ENCODE data around the gene MGAT4A. TPM values are rescaled to one million over a fixed set of nuclear protein-coding genes. Genes with fewer than 3 reads are reported as not detected.

The MGAT4A gene
- total and polyA plus RNA-seq, 2 experiments from 2014 or later: 4.4 to 5.6 TPM

GRCh38 chr2:98572676-98573075 is 158.3 kb downstream of the MGAT4A start:
- no peak overlapping the region for H3K27ac Mint-ChIP-seq
- H4K20me1 ChIP-seq (replicated peaks; ENCODE audit: insufficient read depth): peaks cover 11% of the 10 kb centered on the region; the same call in 1 of the 2 replicates
- no peak overlapping the region for H3K4me2 ChIP-seq
- H3K4me1 Mint-ChIP-seq: no peaks in the 10 kb centered on the region
- no peak overlapping the region for H3K4me3 Mint-ChIP-seq
- ATAC-seq: no peak
- peaks cover 32% of the 10 kb centered on the region for H3K36me3 Mint-ChIP-seq (ENCODE audit: low read depth)
- no peaks in the 10 kb centered on the region for H3K9me2 ChIP-seq (ENCODE audit: insufficient read depth)
- DNase-seq (ENCODE audit: low spot score): no peak
- H3K27me3 Mint-ChIP-seq (ENCODE audit: insufficient read depth, low read depth, poor library complexity): peaks cover 7% of the 10 kb centered on the region
- H3K36me3 ChIP-seq (ENCODE audit: insufficient read depth): no peaks in the 10 kb centered on the region; the same call in 1 of the 2 replicates
- no peaks in the 10 kb centered on the region for H3K79me2 ChIP-seq (replicated peaks; ENCODE audit: insufficient read depth)
- H3K4me3 ChIP-seq: no peak overlapping the region
- no peak for TF ChIP-seq ETS1 (IDR thresholded peaks at IDR 0.05)
- TF ChIP-seq NANOG (IDR thresholded peaks at IDR 0.05; ENCODE audit: borderline replicate concordance): no peak
- no peak for TF ChIP-seq POLR2AphosphoS5 (IDR thresholded peaks at IDR 0.05; ENCODE audit: low read depth)
- TF ChIP-seq ZNF114 (CRISPR knock-in tag; IDR thresholded peaks at IDR 0.05): no peak
- TF ChIP-seq CREB1 (CRISPR knock-in tag; IDR thresholded peaks at IDR 0.05; ENCODE audit: low read depth): no peak
- TF ChIP-seq ZNF331 (CRISPR knock-in tag; IDR thresholded peaks at IDR 0.05; ENCODE audit: low read depth): no peak
- no peak for TF ChIP-seq JUNB (IDR thresholded peaks at IDR 0.05; ENCODE audit: unreplicated experiment)
- TF ChIP-seq STAT1 (IDR thresholded peaks at IDR 0.05; ENCODE audit: unreplicated experiment): no peak
- no peak for TF ChIP-seq ZNF462 (CRISPR knock-in tag; IDR thresholded peaks at IDR 0.05)
- TF ChIP-seq CTCF (conservative IDR thresholded peaks at IDR 0.05; ENCODE audit: low read depth in 2 of 2): no peak
- no peak for TF ChIP-seq REST (IDR thresholded peaks at IDR 0.05; ENCODE audit: unreplicated experiment)
- TF ChIP-seq EZH2 (IDR thresholded peaks at IDR 0.05; ENCODE audit: low read depth, unreplicated experiment): no peak
- no peak for TF ChIP-seq EZH2phosphoT487 (IDR thresholded peaks at IDR 0.05; ENCODE audit: unreplicated experiment)
- H3F3A ChIP-seq (replicated peaks; ENCODE audit: low read depth): no peaks in the 10 kb centered on the region
- no peak overlapping the region for H3K27ac ChIP-seq (ENCODE audit: low read depth)
- no peaks in the 10 kb centered on the region for H3K27me3 ChIP-seq (ENCODE audit: insufficient read depth)
- no peaks in the 10 kb centered on the region for H3K4me1 ChIP-seq (ENCODE audit: insufficient read depth)
- no peak overlapping the region for H2AFZ ChIP-seq
- H3K9me3 Mint-ChIP-seq: no peaks in the 10 kb centered on the region

Data from GM23338 (cell line).